ENCODE measurements around the gene GNAT2. TPM values are rescaled to one million over a fixed set of nuclear protein-coding genes. Genes with fewer than 3 reads are reported as not detected.
A peak's percentile ranks its signal among the peaks of the same experiment; 100 is the strongest.

Gene GNAT2
- total RNA-seq, 1 donor from 2014 or later: not detected

- DNase-seq: no peak
These were observed 7.4 kb upstream of the GNAT2 start for GRCh38 chr1:109626682-109627408.

- DNase-seq: no peak
These were observed 6.5 kb upstream of the GNAT2 start for GRCh38 chr1:109625601-109626560.

GRCh38 chr1:109625176-109625575, 5.8 kb upstream of the GNAT2 start:
- DNase-seq: no peak

- DNase-seq: no peak
These were observed 5.0 kb upstream of the GNAT2 start for GRCh38 chr1:109624201-109625010.

GRCh38 chr1:109623601-109624161, 4.3 kb upstream of the GNAT2 start:
- no peak for DNase-seq

- DNase-seq: no peak
These were observed 3.5 kb upstream of the GNAT2 start for GRCh38 chr1:109622895-109623294.

GRCh38 chr1:109622137-109622892, 2.9 kb upstream of the GNAT2 start:
- no peak for DNase-seq

GRCh38 chr1:109621379-109622136, 2.1 kb upstream of the GNAT2 start:
- DNase-seq: peak; percentile 28

GRCh38 chr1:109620841-109621286, 1.4 kb upstream of the GNAT2 start:
- DNase-seq: peak; percentile 96

- peak; percentile 58 for DNase-seq
These were observed 980 bp upstream of the GNAT2 start for GRCh38 chr1:109620401-109620791.

- no peak for DNase-seq
These were observed 498 bp downstream of the GNAT2 start for GRCh38 chr1:109618661-109619575.

- peak; percentile 96 for DNase-seq
These were observed 2.1 kb downstream of the GNAT2 start for GRCh38 chr1:109617291-109617801.

- no peak for DNase-seq
These were observed 3.0 kb downstream of the GNAT2 start for GRCh38 chr1:109616391-109616790.

- DNase-seq: peak; percentile 86
These were observed 3.5 kb downstream of the GNAT2 start for GRCh38 chr1:109615879-109616278.

GRCh38 chr1:109613361-109614147, 5.9 kb downstream of the GNAT2 start:
- DNase-seq: peak; percentile 53

- DNase-seq: no peak
These were observed 8.0 kb downstream of the GNAT2 start for GRCh38 chr1:109611308-109611990.

GRCh38 chr1:109610609-109611307, 8.7 kb downstream of the GNAT2 start:
- no peak for DNase-seq

Data from dermis blood vessel endothelial cell (primary cell).